ENCODE results near the gene PPP6R1.

- TF ChIP-seq, protein P1, sequence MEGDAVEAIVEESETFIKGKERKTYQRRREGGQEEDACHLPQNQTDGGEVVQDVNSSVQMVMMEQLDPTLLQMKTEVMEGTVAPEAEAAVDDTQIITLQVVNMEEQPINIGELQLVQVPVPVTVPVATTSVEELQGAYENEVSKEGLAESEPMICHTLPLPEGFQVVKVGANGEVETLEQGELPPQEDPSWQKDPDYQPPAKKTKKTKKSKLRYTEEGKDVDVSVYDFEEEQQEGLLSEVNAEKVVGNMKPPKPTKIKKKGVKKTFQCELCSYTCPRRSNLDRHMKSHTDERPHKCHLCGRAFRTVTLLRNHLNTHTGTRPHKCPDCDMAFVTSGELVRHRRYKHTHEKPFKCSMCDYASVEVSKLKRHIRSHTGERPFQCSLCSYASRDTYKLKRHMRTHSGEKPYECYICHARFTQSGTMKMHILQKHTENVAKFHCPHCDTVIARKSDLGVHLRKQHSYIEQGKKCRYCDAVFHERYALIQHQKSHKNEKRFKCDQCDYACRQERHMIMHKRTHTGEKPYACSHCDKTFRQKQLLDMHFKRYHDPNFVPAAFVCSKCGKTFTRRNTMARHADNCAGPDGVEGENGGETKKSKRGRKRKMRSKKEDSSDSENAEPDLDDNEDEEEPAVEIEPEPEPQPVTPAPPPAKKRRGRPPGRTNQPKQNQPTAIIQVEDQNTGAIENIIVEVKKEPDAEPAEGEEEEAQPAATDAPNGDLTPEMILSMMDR (IDR thresholded peaks at IDR 0.05; ENCODE audit: poor library complexity), result no peak
- TF ChIP-seq EZH2 (IDR thresholded peaks at IDR 0.05; ENCODE audit: borderline replicate concordance), result no peak
- no peak for TF ChIP-seq EZH2phosphoT487 (IDR thresholded peaks at IDR 0.05; ENCODE audit: low read depth, severe bottlenecking, unreplicated experiment)
Observed at GRCh38 chr19:55241935-55242464, 16.8 kb downstream of the PPP6R1 start.

All from hepatocyte (in vitro differentiated cells).